Upper lobe of right lung (tissue), 1 donor: ENCODE measurements around the gene ADGRL3. TPM values are rescaled to one million over a fixed set of nuclear protein-coding genes. Genes with fewer than 3 reads are reported as not detected.

Experiments used
- ATAC-seq: fragments of 200-7000 bp; cut with Tn5 transposase; one replicate; pipeline ENCODE4 v1.9.1; 2020; ENCODE audit warnings: mild to moderate bottlenecking, moderate library complexity
- DNase-seq: peaks from one replicate; pipeline ENCODE4 v3.0.0-alpha.2; 2020
- H3K27ac ChIP-seq: fragments of 200-600 bp; one replicate; pipeline ENCODE4 v1.8.0; 2022
- H3K27me3 ChIP-seq: fragments of 200-600 bp; one replicate; pipeline ENCODE4 v1.8.0; 2022; ENCODE audit warnings: mild to moderate bottlenecking
- H3K36me3 ChIP-seq: fragments of 200-600 bp; one replicate; pipeline ENCODE4 v1.8.0; 2022
- H3K4me1 ChIP-seq: fragments of 200-600 bp; one replicate; pipeline ENCODE4 v1.8.0; 2022
- H3K4me3 ChIP-seq: fragments of 200-600 bp; one replicate; pipeline ENCODE4 v1.8.0; 2022; ENCODE audit warnings: mild to moderate bottlenecking
- H3K9me3 ChIP-seq: fragments of 200-600 bp; one replicate; pipeline ENCODE4 v1.8.0; 2022
- CTCF ChIP-seq: fragments of 200-600 bp; IDR thresholded peaks from one replicate; pipeline ENCODE4 v1.8.0; 2022; ENCODE audit warnings: antibody characterized with exemption
- intact Hi-C: fragments of 100-400 bp; cut with DNase I; formaldehyde crosslinking; loops from one replicate; pipeline ENCODE4 v1.11.0; 2022
- total RNA-seq: library from RNA; stranded (reverse); fragmentation: NEBNext Ultra II Directional; extraction: Animal tissue kit (Norgen Biotek cat#: 25700); gene quantifications from one replicate; pipeline ENCODE4 v1.2.1, GENCODE V29; 2021
- donor health status: DM: no; HTN: yes; CAD: no; lungs with severe emphysema.

Gene ADGRL3
- total RNA-seq, 1 donor from 2014 or later = 4.0 TPM

- no peak for ATAC-seq
- TF ChIP-seq CTCF = no peak
Observed at GRCh38 chr4:61254406-61254805, 54.3 kb downstream of the ADGRL3 start.

GRCh38 chr4:61273233-61273632, 73.1 kb downstream of the ADGRL3 start:
- H3K4me3 ChIP-seq = no peak overlapping the region
- no peak for TF ChIP-seq CTCF
- intact Hi-C loops = no loop called here

More at GRCh38 chr4:61254406-61254805, 54.3 kb downstream of the ADGRL3 start:
- no peak for DNase-seq
- no peaks in the 10 kb centered on the region for H3K9me3 ChIP-seq
- H3K27ac ChIP-seq = no peak overlapping the region
- intact Hi-C loops = no loop called here
- no peaks in the 10 kb centered on the region for H3K27me3 ChIP-seq
- no peak overlapping the region for H3K4me3 ChIP-seq
- no peaks in the 10 kb centered on the region for H3K4me1 ChIP-seq
- no peaks in the 10 kb centered on the region for H3K36me3 ChIP-seq

GRCh38 chr4:61274286-61274685, 74.2 kb downstream of the ADGRL3 start:
- H3K36me3 ChIP-seq = no peaks in the 10 kb centered on the region
- no peaks in the 10 kb centered on the region for H3K27me3 ChIP-seq
- H3K4me3 ChIP-seq = no peak overlapping the region
- no peaks in the 10 kb centered on the region for H3K9me3 ChIP-seq
- no peak for ATAC-seq
- intact Hi-C loops = no loop called here
- no peak overlapping the region for H3K27ac ChIP-seq
- TF ChIP-seq CTCF = no peak
- no peak for DNase-seq
- no peaks in the 10 kb centered on the region for H3K4me1 ChIP-seq

More at GRCh38 chr4:61273233-61273632, 73.1 kb downstream of the ADGRL3 start:
- Histone ChIP-seq H3K9me3 (no peaks in the 10 kb centered on the region), H3K27ac (no peak overlapping the region), H3K36me3 (no peaks in the 10 kb centered on the region), H3K27me3 (no peaks in the 10 kb centered on the region), H3K4me1 (no peaks in the 10 kb centered on the region)
- ATAC-seq (peak; percentile 54), DNase-seq (no peak)

DNA sequence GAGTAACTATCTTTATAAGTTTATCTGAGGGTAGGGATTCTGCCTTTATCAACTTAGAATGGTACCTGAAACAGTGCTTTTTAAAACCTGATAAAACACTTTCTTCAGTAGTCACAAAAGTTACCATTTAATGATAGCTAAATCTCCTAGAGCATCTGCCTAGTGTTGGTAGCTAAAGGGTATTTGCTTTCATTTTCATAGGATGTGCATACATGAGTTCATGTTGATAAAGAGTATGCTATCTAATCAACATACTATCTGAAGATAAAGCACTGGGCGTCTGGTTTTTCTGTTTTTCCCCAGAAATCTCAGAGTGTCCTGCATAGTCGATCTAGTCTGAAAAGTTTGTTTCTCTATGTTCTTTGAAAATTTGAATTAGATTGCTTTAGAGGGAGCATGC, 75.1 kb downstream of the ADGRL3 start:
- no peaks in the 10 kb centered on the region for H3K27me3 ChIP-seq
- intact Hi-C loops = no loop called here
- no peak for TF ChIP-seq CTCF
- no peaks in the 10 kb centered on the region for H3K4me1 ChIP-seq
- no peak for DNase-seq
- H3K9me3 ChIP-seq = no peaks in the 10 kb centered on the region
- H3K27ac ChIP-seq = no peak overlapping the region
- H3K36me3 ChIP-seq = no peaks in the 10 kb centered on the region
- no peak overlapping the region for H3K4me3 ChIP-seq
- ATAC-seq = no peak

GRCh38 chr4:61276029-61276428, 75.9 kb downstream of the ADGRL3 start:
- ATAC-seq (no peak), DNase-seq (no peak)
- no peaks in the 10 kb centered on the region for H3K27me3 ChIP-seq
- intact Hi-C loops = no loop called here
- H3K4me1 ChIP-seq = no peaks in the 10 kb centered on the region
- TF ChIP-seq CTCF = no peak
- H3K9me3 ChIP-seq = no peaks in the 10 kb centered on the region
- no peak overlapping the region for H3K4me3 ChIP-seq
- no peaks in the 10 kb centered on the region for H3K36me3 ChIP-seq
- no peak overlapping the region for H3K27ac ChIP-seq
